Fibroblast of lung (primary cell): ENCODE results near the gene ME1.

ENCODE experiments used
- EZH2 ChIP-seq: IDR thresholded peaks from 2 replicates; pipeline ENCODE4 v1.5.1; 2012; ENCODE audit warnings: low read length, control low read depth, mild to moderate bottlenecking; ENCODE audit errors: missing control alignments
- TF ChIP-seq, protein P1 (sequence below), 2 donors: IDR thresholded peaks in 1 of 2; conservative IDR thresholded peaks in 1 of 2; 1 replicate in 1 of 2; 2 replicates in 1 of 2; pipeline ENCODE4 v1.5.1; 2011 to 2012; ENCODE audit warnings: low read length in 2 of 2, control low read depth in 1 of 2, inconsistent platforms in 1 of 2, low read depth in 1 of 2, mild to moderate bottlenecking in 1 of 2

DNA sequence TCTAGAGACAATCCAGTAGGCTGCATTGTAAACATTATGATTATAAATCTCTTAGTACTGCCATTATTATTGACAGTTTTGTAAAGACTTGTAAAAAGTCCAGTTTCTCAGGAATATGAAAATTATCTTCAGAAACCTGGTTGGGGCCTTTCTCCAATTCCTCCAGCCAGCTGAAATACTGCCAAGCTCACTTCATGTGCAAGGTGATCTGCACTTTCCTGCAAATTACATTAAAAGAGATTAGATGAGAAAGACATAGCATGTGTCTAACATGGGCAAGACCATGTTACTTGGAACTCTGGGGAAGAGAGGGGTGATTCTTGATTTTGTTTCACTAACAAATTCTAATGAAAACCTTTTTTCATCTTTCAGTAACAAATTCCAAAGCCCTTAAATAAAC lies 261.7 kb downstream of the ME1 start:
- TF ChIP-seq, protein P1, sequence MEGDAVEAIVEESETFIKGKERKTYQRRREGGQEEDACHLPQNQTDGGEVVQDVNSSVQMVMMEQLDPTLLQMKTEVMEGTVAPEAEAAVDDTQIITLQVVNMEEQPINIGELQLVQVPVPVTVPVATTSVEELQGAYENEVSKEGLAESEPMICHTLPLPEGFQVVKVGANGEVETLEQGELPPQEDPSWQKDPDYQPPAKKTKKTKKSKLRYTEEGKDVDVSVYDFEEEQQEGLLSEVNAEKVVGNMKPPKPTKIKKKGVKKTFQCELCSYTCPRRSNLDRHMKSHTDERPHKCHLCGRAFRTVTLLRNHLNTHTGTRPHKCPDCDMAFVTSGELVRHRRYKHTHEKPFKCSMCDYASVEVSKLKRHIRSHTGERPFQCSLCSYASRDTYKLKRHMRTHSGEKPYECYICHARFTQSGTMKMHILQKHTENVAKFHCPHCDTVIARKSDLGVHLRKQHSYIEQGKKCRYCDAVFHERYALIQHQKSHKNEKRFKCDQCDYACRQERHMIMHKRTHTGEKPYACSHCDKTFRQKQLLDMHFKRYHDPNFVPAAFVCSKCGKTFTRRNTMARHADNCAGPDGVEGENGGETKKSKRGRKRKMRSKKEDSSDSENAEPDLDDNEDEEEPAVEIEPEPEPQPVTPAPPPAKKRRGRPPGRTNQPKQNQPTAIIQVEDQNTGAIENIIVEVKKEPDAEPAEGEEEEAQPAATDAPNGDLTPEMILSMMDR (conservative IDR thresholded peaks at IDR 0.05 in 1 of 2, IDR thresholded peaks at IDR 0.05 in 1 of 2; ENCODE audit: low read depth in 1 of 2, low read length in 2 of 2): no peak
- TF ChIP-seq EZH2: no peak
